ENCODE results near the gene CEBPG. TPM values are rescaled to one million over a fixed set of nuclear protein-coding genes. Genes with fewer than 3 reads are reported as not detected.

Gene CEBPG
- total RNA-seq, 1 experiment from 2014 or later, result 51.1 TPM

DNA sequence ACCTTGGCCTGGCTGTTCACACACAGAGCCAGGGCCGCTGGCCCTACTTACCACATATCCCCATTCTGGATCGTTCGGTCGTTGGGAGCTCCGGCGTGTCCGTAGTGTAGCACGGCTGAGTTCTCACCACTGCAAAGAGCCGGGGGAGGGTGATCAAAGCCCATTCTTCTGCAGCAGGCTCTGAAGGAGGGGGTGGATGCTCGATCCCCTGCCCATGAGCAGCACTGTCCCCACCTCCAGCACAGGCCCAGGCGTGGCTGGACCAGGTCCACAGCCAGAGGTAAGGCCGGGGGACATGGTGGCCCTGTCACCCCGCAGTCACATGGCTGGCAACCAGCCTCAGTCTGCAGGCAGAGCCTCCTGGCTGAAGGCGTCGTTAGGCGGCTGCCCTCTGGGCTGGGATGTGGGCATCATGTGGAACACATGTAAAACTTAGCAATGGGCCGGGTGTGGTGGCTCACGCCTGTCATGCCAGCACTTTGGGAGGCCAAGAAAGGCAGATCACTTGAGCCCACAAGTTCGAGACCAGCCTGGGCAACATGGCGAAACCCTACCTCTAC lies 38.2 kb downstream of the CEBPG start:
- BruUV-seq (replicated peaks), result no TSS peak
- DNase-seq (ENCODE audit: low read depth, low spot score) (no peak), ATAC-seq (no peak)
- no peak overlapping the region for H3K4me2 ChIP-seq (ENCODE audit: low read length)
- no peaks in the 10 kb centered on the region for H4K20me1 ChIP-seq (ENCODE audit: insufficient read depth)
- no peaks in the 10 kb centered on the region for H3K9me3 ChIP-seq (ENCODE audit: control insufficient read depth in 1 of 2, insufficient read depth in 1 of 2, low read depth in 1 of 2, low read length in 2 of 2)
- no peak overlapping the region for H3K27ac ChIP-seq (ENCODE audit: low read depth, low read length)
- no peaks in the 10 kb centered on the region for H3K27me3 ChIP-seq (ENCODE audit: insufficient read depth, low read length)
- H3K9me2 ChIP-seq (ENCODE audit: insufficient read depth), result no peaks in the 10 kb centered on the region
- no peak for TF ChIP-seq CTCF (IDR thresholded peaks at IDR 0.05 in 2 of 3, conservative IDR thresholded peaks at IDR 0.05 in 1 of 3; ENCODE audit: borderline replicate concordance in 1 of 3, insufficient read depth in 1 of 3, low read depth in 2 of 3, low read length in 2 of 3)
- no peak for TF ChIP-seq CBX3 (IDR thresholded peaks at IDR 0.05; ENCODE audit: low read depth)
- no peak for TF ChIP-seq FOSL1 (IDR thresholded peaks at IDR 0.05; ENCODE audit: low read depth)
- no peak for TF ChIP-seq ATF3 (IDR thresholded peaks at IDR 0.05)
- no peak for TF ChIP-seq ZFX (IDR thresholded peaks at IDR 0.05)
- no peak for TF ChIP-seq EGR1 (IDR thresholded peaks at IDR 0.05; ENCODE audit: low read depth)
- no peak for TF ChIP-seq EZH2phosphoT487 (IDR thresholded peaks at IDR 0.05; ENCODE audit: borderline replicate concordance)
- no peak for TF ChIP-seq SIN3A (IDR thresholded peaks at IDR 0.05; ENCODE audit: low read depth)
- no peak for TF ChIP-seq ZNF274 (IDR thresholded peaks at IDR 0.05; ENCODE audit: low read depth, low read length)
- ChIA-PET POLR2A (no interaction called here), CTCF (no interaction called here), RAD21 (ENCODE audit: low non-redundant PET in 1 of 2, low total read pairs in 2 of 2, uncharacterized antibody in 2 of 2, unreplicated experiment in 2 of 2) (no interaction called here)
- intact Hi-C loops (cut with micrococcal nuclease), result no loop called here
- no peaks in the 10 kb centered on the region for H3K36me3 ChIP-seq (ENCODE audit: control insufficient read depth in 1 of 2, insufficient read depth in 2 of 2, low read length in 2 of 2)
- no peak overlapping the region for H3K9ac ChIP-seq (ENCODE audit: low read length)
- H3K4me1 ChIP-seq (ENCODE audit: control insufficient read depth in 1 of 2, insufficient read depth in 2 of 2, low read length in 2 of 2), result peaks cover 0 to 6% of the 10 kb centered on the region in 2 experiments; a peak in 1 of 4 replicates
- H2AFZ ChIP-seq (ENCODE audit: low read depth, low read length, poor library complexity, severe bottlenecking), result no peak overlapping the region
- no peak overlapping the region for H3K4me3 ChIP-seq (replicated peaks in 1 of 2; ENCODE audit: low read depth in 1 of 2, low read length in 2 of 2)
- no peaks in the 10 kb centered on the region for H3K79me2 ChIP-seq (ENCODE audit: insufficient read depth, low read length)
